ENCODE measurements around the gene CHMP3. TPM values are rescaled to one million over a fixed set of nuclear protein-coding genes. Genes with fewer than 3 reads are reported as not detected.
A peak's percentile ranks its signal among the peaks of the same experiment; 100 is the strongest.

CHMP3 gene
- total RNA-seq, 1 experiment from 2014 or later: 22.7 TPM

DNA sequence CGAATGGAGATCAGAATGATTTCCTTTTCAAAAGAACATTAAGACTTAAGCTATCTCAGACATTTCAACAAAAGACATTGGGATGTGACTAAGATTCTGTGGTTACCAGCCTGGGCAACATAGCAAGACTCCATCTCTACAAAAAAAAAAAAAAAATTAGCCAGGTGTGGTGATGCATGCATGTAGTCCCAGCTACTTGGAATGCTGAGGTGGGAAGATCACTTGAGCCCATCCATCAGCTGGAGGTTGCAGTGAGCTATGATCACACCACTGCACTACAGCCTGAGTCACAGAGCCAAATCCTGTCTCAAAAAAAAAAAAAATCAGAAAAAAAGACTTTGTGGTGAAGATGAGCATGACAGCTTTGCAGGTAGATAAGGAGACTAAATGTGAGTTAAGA is 47.6 kb upstream of the CHMP3 start:
- H3K4me3 Mint-ChIP-seq: no peak overlapping the region
- no peaks in the 10 kb centered on the region for H3K9me3 Mint-ChIP-seq
- H3K36me3 Mint-ChIP-seq: peaks cover 11% of the 10 kb centered on the region
- no peak overlapping the region for H3K27ac Mint-ChIP-seq
- ATAC-seq: no peak
- no peaks in the 10 kb centered on the region for H3K4me1 Mint-ChIP-seq
- no peak for DNase-seq (ENCODE audit: low spot score)
- ChIA-PET POLR2A (no interaction called here), CTCF (no interaction called here)
- no peaks in the 10 kb centered on the region for H3K27me3 Mint-ChIP-seq (ENCODE audit: low read depth)
- no peak for TF ChIP-seq AR (CRISPR knock-in tag; IDR thresholded peaks at IDR 0.05)
- TF ChIP-seq NFATC4 (CRISPR knock-in tag; IDR thresholded peaks at IDR 0.05): no peak
- no peak for TF ChIP-seq KAT7 (CRISPR knock-in tag; IDR thresholded peaks at IDR 0.05; ENCODE audit: borderline replicate concordance)
- no peak for TF ChIP-seq FOXP1 (CRISPR knock-in tag; IDR thresholded peaks at IDR 0.05; ENCODE audit: borderline replicate concordance)
- TF ChIP-seq SP1 (CRISPR knock-in tag; conservative IDR thresholded peaks at IDR 0.05): no peak
- no peak for TF ChIP-seq ETV6 (CRISPR knock-in tag; IDR thresholded peaks at IDR 0.05)
- no peak for TF ChIP-seq STAT6 (CRISPR knock-in tag; conservative IDR thresholded peaks at IDR 0.05; ENCODE audit: low read depth)

DNA sequence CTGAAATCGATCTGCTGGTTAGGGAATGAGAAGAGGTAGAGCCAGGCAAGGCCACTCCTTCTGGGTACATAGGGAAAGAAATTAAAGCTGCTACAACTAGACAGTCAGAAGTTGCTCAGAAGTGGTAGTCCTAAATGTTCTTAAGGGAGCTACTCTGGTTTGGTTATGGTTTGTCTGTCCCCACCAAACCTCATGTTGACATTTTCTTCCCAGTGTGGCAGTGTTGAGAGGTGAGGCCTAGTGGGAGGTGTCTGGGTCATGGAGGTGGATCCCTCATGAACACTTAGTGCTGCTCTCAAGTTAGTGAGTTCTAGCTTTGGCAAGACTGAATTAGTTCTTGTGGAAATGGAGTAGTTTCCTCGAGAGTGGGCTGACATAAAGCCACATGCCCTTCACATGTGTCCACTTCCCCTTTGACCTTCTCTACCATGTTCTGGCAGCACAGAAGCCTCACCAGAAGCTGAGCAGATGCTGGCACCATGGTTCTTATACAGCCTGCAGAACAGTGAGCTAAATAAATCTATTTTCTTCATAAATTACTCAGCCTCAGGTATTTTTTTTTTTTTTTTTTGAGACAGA is 45.7 kb upstream of the CHMP3 start:
- no peaks in the 10 kb centered on the region for H3K27me3 Mint-ChIP-seq (ENCODE audit: low read depth)
- no peaks in the 10 kb centered on the region for H3K4me1 Mint-ChIP-seq
- no peak overlapping the region for H3K4me3 Mint-ChIP-seq
- POLR2A ChIA-PET: no interaction called here
- H3K36me3 Mint-ChIP-seq: peaks cover 18% of the 10 kb centered on the region
- DNase-seq (ENCODE audit: low spot score) (no peak), ATAC-seq (no peak)
- CTCF ChIA-PET: interaction anchor here (1.0 kb wide), 1 partner anchor 121 kb away, joined by 3 read pairs; no protein-coding TSS in a partner anchor
- TF ChIP-seq ETV6 (CRISPR knock-in tag; IDR thresholded peaks at IDR 0.05): no peak
- TF ChIP-seq, protein P1, sequence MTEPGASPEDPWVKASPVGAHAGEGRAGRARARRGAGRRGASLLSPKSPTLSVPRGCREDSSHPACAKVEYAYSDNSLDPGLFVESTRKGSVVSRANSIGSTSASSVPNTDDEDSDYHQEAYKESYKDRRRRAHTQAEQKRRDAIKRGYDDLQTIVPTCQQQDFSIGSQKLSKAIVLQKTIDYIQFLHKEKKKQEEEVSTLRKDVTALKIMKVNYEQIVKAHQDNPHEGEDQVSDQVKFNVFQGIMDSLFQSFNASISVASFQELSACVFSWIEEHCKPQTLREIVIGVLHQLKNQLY (CRISPR knock-in tag; IDR thresholded peaks at IDR 0.05): no peak
- TF ChIP-seq, protein P2, sequence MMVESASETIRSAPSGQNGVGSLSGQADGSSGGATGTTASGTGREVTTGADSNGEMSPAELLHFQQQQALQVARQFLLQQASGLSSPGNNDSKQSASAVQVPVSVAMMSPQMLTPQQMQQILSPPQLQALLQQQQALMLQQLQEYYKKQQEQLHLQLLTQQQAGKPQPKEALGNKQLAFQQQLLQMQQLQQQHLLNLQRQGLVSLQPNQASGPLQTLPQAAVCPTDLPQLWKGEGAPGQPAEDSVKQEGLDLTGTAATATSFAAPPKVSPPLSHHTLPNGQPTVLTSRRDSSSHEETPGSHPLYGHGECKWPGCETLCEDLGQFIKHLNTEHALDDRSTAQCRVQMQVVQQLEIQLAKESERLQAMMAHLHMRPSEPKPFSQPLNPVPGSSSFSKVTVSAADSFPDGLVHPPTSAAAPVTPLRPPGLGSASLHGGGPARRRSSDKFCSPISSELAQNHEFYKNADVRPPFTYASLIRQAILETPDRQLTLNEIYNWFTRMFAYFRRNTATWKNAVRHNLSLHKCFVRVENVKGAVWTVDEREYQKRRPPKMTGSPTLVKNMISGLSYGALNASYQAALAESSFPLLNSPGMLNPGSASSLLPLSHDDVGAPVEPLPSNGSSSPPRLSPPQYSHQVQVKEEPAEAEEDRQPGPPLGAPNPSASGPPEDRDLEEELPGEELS (CRISPR knock-in tag; IDR thresholded peaks at IDR 0.05): no peak
- TF ChIP-seq ZNF423 (CRISPR knock-in tag; IDR thresholded peaks at IDR 0.05): no peak
- TF ChIP-seq, protein P3, sequence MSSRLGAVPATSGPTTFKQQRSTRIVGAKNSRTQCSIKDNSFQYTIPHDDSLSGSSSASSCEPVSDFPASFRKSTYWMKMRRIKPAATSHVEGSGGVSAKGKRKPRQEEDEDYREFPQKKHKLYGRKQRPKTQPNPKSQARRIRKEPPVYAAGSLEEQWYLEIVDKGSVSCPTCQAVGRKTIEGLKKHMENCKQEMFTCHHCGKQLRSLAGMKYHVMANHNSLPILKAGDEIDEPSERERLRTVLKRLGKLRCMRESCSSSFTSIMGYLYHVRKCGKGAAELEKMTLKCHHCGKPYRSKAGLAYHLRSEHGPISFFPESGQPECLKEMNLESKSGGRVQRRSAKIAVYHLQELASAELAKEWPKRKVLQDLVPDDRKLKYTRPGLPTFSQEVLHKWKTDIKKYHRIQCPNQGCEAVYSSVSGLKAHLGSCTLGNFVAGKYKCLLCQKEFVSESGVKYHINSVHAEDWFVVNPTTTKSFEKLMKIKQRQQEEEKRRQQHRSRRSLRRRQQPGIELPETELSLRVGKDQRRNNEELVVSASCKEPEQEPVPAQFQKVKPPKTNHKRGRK (CRISPR knock-in tag; IDR thresholded peaks at IDR 0.05; ENCODE audit: borderline replicate concordance): no peak
- 0 out of 2 replicates have a peak overlapping the region, but pooled peaks have one; percentile 60 for H3K27ac Mint-ChIP-seq
- no peaks in the 10 kb centered on the region for H3K9me3 Mint-ChIP-seq

GRCh38 chr2:86603905-86604304 is 40.7 kb upstream of the CHMP3 start:
- ChIA-PET POLR2A (no interaction called here), CTCF (no interaction called here)
- Mint-ChIP-seq H3K4me1 (no peaks in the 10 kb centered on the region), H3K27ac (no peak overlapping the region), H3K4me3 (no peak overlapping the region), H3K27me3 (ENCODE audit: low read depth) (no peaks in the 10 kb centered on the region), H3K9me3 (no peaks in the 10 kb centered on the region), H3K36me3 (peaks cover 13% of the 10 kb centered on the region)
- no peak for ATAC-seq
- no peak for DNase-seq (ENCODE audit: low spot score)
- TF ChIP-seq ZMAT4 (CRISPR knock-in tag; IDR thresholded peaks at IDR 0.05): no peak
- TF ChIP-seq MXD4 (CRISPR knock-in tag; IDR thresholded peaks at IDR 0.05; ENCODE audit: borderline replicate concordance): no peak
- no peak for TF ChIP-seq FOXP1 (CRISPR knock-in tag; IDR thresholded peaks at IDR 0.05; ENCODE audit: borderline replicate concordance)
- TF ChIP-seq, protein P2 (CRISPR knock-in tag; IDR thresholded peaks at IDR 0.05): no peak
- TF ChIP-seq ZNF396 (CRISPR knock-in tag; IDR thresholded peaks at IDR 0.05; ENCODE audit: borderline replicate concordance): no peak
- TF ChIP-seq GRHL2 (CRISPR knock-in tag; IDR thresholded peaks at IDR 0.05; ENCODE audit: insufficient replicate concordance, severe bottlenecking): no peak
